MCF 10A (cell line): Measurements from ENCODE around the gene SMIM14. TPM values are rescaled to one million over a fixed set of nuclear protein-coding genes. Genes with fewer than 3 reads are reported as not detected.
A peak's percentile ranks its signal among the peaks of the same experiment; 100 is the strongest.

Experiments
- BruUV-seq: library from RNA; stranded (reverse); fragments of 400-500 nt; replicated peaks from 2 replicates; lab custom pipeline; 2021; lab: Mats Ljungman, UMichigan
- CTCF ChIA-PET: fragments of 300-600 bp; sonication (Branson Sonifier 250); formaldehyde crosslinking; extraction: SDS; loops from one replicate; lab custom pipeline; 2021; ENCODE audit warnings: antibody characterized with exemption, inconsistent platforms; lab: Yijun Ruan, JAX
- POLR2A ChIA-PET: fragments of 300-600, 350-650 bp; sonication (Branson Sonifier 250); formaldehyde crosslinking; extraction: SDS; loops from one replicate; lab custom pipeline; 2020; ENCODE audit warnings: antibody characterized with exemption, inconsistent platforms; lab: Yijun Ruan, JAX
- DNase-seq: peaks from one replicate; pipeline ENCODE4 v3.0.0-alpha.2; 2018; ENCODE audit not compliant: unreplicated experiment
- H3K27ac Mint-ChIP-seq: one replicate; pipeline ENCODE4 v1.8.0; 2022; ENCODE audit warnings: mild to moderate bottlenecking, low read depth, mixed read lengths; ENCODE audit not compliant: unreplicated experiment
- H3K27me3 Mint-ChIP-seq: one replicate; pipeline ENCODE4 v1.8.0; 2022; ENCODE audit warnings: mixed read lengths; ENCODE audit not compliant: insufficient read depth, unreplicated experiment
- H3K36me3 Mint-ChIP-seq: one replicate; pipeline ENCODE4 v1.8.0; 2022; ENCODE audit warnings: mild to moderate bottlenecking, moderate library complexity, mixed read lengths; ENCODE audit not compliant: insufficient read depth, unreplicated experiment
- H3K4me1 Mint-ChIP-seq: one replicate; pipeline ENCODE4 v1.8.0; 2022; ENCODE audit warnings: mixed read lengths; ENCODE audit not compliant: insufficient read depth, unreplicated experiment
- H3K4me3 Mint-ChIP-seq: one replicate; pipeline ENCODE4 v1.8.0; 2022; ENCODE audit warnings: mild to moderate bottlenecking, moderate library complexity, mixed read lengths; ENCODE audit not compliant: unreplicated experiment
- H3K9me3 Mint-ChIP-seq: one replicate; pipeline ENCODE4 v1.8.0; 2022; ENCODE audit warnings: mixed read lengths; ENCODE audit not compliant: unreplicated experiment
- intact Hi-C: fragments of 100-400 bp; cut with micrococcal nuclease; formaldehyde crosslinking; loops from 2 replicates; pipeline ENCODE4 v1.14.1; 2022
- total RNA-seq: library from RNA; stranded (reverse); gene quantifications from 2 replicates; pipeline ENCODE4 v1.2.3, GENCODE V29; 2022
- TF ChIP-seq, protein P1 (sequence below): fragments of 200-600 bp; IDR thresholded peaks from one replicate; pipeline ENCODE4 v1.8.0; 2022; ENCODE audit warnings: antibody characterized with exemption, mild to moderate bottlenecking; ENCODE audit not compliant: unreplicated experiment

The SMIM14 gene
- total RNA-seq, 1 experiment from 2014 or later, result 27.3 TPM

DNA sequence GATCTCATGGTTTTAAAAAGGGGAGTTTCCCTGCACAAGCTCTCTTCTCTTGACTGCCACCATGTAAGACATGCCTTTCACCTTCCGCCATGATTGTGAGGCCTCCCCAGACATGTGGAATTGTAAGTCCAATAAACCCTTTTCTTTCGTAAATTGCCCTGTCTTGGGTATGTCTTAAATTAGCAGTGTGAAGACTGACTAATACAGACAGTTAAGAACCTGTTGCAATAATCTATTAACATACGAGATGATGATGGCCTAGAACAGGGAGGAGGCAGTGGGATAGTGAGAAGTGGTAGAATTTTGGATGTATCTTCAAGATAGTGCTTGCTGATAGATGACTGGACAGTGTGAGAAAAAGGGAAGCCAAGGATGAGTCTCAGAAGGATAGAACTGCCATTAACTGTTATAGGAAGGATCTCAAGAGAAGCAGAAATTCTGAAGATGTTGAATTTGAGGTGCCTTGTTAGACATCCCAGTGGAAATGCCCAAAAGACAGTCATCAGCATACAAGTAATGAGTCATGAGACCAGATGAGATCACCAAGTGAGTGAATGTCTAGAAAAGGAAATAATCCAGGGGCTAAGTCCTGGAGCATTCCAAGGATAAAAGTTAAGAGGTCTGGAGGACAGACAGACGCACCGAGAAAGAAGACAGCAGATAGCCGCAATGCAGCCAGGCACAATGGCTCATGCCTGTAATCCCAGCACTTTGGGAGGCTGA lies 72.6 kb downstream of the SMIM14 start:
- TF ChIP-seq, protein P1, sequence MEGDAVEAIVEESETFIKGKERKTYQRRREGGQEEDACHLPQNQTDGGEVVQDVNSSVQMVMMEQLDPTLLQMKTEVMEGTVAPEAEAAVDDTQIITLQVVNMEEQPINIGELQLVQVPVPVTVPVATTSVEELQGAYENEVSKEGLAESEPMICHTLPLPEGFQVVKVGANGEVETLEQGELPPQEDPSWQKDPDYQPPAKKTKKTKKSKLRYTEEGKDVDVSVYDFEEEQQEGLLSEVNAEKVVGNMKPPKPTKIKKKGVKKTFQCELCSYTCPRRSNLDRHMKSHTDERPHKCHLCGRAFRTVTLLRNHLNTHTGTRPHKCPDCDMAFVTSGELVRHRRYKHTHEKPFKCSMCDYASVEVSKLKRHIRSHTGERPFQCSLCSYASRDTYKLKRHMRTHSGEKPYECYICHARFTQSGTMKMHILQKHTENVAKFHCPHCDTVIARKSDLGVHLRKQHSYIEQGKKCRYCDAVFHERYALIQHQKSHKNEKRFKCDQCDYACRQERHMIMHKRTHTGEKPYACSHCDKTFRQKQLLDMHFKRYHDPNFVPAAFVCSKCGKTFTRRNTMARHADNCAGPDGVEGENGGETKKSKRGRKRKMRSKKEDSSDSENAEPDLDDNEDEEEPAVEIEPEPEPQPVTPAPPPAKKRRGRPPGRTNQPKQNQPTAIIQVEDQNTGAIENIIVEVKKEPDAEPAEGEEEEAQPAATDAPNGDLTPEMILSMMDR, result no peak
- BruUV-seq, result no TSS peak
- Mint-ChIP-seq H3K4me3 (no peak overlapping the region), H3K9me3 (peaks cover 7% of the 10 kb centered on the region), H3K27ac (no peak overlapping the region), H3K36me3 (peaks cover 11% of the 10 kb centered on the region), H3K27me3 (no peaks in the 10 kb centered on the region), H3K4me1 (peaks cover 8% of the 10 kb centered on the region)
- ChIA-PET POLR2A (no interaction called here), CTCF (no interaction called here)
- DNase-seq, result peak; percentile 40
- intact Hi-C loops, result no loop called here

DNA sequence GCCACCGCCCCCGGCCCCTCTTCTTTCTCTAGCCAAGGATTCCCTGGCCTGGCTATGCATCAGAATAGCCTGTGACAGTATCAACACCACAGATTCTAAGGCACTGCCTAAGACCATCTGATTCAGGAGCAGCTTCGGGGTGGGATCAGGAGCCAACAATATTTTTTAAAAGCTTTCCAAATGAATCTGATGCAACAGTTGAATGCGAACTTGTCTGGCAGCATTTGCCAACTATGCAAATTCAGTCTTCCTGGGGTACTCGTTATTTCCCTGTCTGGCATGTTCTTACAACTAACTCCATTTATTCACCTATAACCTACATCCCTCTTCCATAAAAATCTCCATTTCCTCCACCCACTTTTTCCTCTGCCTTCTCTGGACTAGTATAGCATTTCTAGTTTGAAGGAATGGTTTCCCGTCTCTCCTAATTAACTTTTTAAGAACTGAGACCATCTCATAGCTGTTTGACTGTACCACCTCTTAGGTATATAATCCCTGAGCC lies 75.3 kb downstream of the SMIM14 start:
- BruUV-seq, result no TSS peak
- H3K27ac Mint-ChIP-seq, result no peak overlapping the region
- CTCF ChIA-PET, result interaction anchor here (0.6 to 0.8 kb wide), 4 partner anchors 10 to 97 kb away, joined by 3 to 6 read pairs (median 4); no protein-coding TSS in a partner anchor

DNA sequence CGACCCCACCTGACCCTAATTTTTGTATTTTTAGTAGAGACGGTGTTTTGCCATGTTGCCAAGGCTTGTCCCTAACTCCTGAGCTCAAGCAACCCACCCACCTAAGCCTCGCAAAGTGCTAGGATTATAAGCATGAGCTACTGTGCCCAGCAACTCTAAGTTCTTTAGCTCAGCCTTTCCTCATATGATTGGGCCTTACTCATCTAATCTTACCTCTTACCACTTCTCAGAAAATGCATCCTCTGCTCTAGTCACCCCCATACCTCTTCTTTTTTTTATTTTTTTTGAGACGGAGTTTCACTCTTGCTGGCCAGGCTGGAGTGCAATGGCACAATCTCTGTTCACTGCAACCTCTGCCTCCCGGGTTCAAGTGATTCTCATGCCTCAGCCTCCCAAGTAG lies 75.9 kb downstream of the SMIM14 start:
- Mint-ChIP-seq H3K4me1 (peaks cover 8% of the 10 kb centered on the region), H3K4me3 (no peak overlapping the region), H3K27me3 (no peaks in the 10 kb centered on the region), H3K9me3 (peaks cover 7% of the 10 kb centered on the region), H3K36me3 (peaks cover 11% of the 10 kb centered on the region), H3K27ac (no peak overlapping the region)
- ChIA-PET CTCF (interaction anchor here (0.6 to 0.8 kb wide), 2 partner anchors 29 to 96 kb away, joined by 3 to 4 read pairs; no protein-coding TSS in a partner anchor), POLR2A (no interaction called here)
- DNase-seq, result no peak
- TF ChIP-seq, protein P1, result no peak
- intact Hi-C loops, result no loop called here
- BruUV-seq, result no TSS peak

More for the DNA sequence above, 75.3 kb downstream of the SMIM14 start:
- Mint-ChIP-seq H3K36me3 (peaks cover 11% of the 10 kb centered on the region), H3K4me1 (peaks cover 8% of the 10 kb centered on the region), H3K4me3 (no peak overlapping the region), H3K9me3 (peaks cover 7% of the 10 kb centered on the region), H3K27me3 (no peaks in the 10 kb centered on the region)
- intact Hi-C loops, result no loop called here
- TF ChIP-seq, protein P1, result no peak
- DNase-seq, result no peak
- POLR2A ChIA-PET, result no interaction called here

DNA sequence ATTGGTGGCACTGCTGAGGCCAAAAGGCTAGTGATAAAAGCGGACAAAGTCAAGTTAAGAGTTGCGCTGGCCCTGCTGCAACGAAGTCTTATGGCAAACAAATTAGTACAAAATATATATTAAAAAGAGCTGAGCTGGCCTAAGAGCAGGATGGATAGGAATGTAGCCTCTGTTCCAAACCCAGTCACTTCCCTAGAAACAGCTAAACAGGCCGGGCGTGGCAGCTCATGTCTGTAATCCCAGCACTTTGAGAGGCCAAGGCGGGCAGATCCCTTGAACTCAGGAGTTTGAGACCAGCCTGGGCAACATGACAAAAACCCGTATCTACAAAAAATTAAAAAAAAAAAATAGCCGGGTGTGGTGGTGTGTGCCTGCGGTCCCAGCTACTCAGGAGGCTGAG lies 79.0 kb downstream of the SMIM14 start:
- CTCF ChIA-PET, result interaction anchor here (1.0 kb wide), 1 partner anchor 10 kb away, joined by 3 read pairs; no protein-coding TSS in a partner anchor
- intact Hi-C loops, result no loop called here
- no peak overlapping the region for H3K27ac Mint-ChIP-seq

More for the DNA sequence above, 79.0 kb downstream of the SMIM14 start:
- H3K27me3 Mint-ChIP-seq, result no peaks in the 10 kb centered on the region
- H3K4me3 Mint-ChIP-seq, result no peak overlapping the region
- no TSS peak for BruUV-seq
- TF ChIP-seq, protein P1, result no peak
- H3K4me1 Mint-ChIP-seq, result no peaks in the 10 kb centered on the region
- H3K36me3 Mint-ChIP-seq, result peaks cover 14% of the 10 kb centered on the region
- POLR2A ChIA-PET, result interaction anchor here (1.5 kb wide), 1 partner anchor 9 kb away, joined by 3 read pairs; no protein-coding TSS in a partner anchor
- H3K9me3 Mint-ChIP-seq, result no peaks in the 10 kb centered on the region
- no peak for DNase-seq
